GM10266 (cell line): ENCODE data around the gene IPO4.

Source experiments
- DNase-seq: peaks from one replicate; pipeline ENCODE4 v3.0.0; 2012; ENCODE audit errors: extremely low spot score
- TF ChIP-seq, protein P1 (sequence below): IDR thresholded peaks from 2 replicates; pipeline ENCODE4 v1.5.1; 2012; ENCODE audit warnings: mild to moderate bottlenecking, low read depth; ENCODE audit not compliant: control insufficient read depth, insufficient read depth; ENCODE audit errors: missing control alignments

Gene IPO4

GRCh38 chr14:24179294-24179960 is 9.2 kb downstream of the IPO4 start:
- DNase-seq, result no peak
- TF ChIP-seq, protein P1, sequence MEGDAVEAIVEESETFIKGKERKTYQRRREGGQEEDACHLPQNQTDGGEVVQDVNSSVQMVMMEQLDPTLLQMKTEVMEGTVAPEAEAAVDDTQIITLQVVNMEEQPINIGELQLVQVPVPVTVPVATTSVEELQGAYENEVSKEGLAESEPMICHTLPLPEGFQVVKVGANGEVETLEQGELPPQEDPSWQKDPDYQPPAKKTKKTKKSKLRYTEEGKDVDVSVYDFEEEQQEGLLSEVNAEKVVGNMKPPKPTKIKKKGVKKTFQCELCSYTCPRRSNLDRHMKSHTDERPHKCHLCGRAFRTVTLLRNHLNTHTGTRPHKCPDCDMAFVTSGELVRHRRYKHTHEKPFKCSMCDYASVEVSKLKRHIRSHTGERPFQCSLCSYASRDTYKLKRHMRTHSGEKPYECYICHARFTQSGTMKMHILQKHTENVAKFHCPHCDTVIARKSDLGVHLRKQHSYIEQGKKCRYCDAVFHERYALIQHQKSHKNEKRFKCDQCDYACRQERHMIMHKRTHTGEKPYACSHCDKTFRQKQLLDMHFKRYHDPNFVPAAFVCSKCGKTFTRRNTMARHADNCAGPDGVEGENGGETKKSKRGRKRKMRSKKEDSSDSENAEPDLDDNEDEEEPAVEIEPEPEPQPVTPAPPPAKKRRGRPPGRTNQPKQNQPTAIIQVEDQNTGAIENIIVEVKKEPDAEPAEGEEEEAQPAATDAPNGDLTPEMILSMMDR, result no peak

DNA sequence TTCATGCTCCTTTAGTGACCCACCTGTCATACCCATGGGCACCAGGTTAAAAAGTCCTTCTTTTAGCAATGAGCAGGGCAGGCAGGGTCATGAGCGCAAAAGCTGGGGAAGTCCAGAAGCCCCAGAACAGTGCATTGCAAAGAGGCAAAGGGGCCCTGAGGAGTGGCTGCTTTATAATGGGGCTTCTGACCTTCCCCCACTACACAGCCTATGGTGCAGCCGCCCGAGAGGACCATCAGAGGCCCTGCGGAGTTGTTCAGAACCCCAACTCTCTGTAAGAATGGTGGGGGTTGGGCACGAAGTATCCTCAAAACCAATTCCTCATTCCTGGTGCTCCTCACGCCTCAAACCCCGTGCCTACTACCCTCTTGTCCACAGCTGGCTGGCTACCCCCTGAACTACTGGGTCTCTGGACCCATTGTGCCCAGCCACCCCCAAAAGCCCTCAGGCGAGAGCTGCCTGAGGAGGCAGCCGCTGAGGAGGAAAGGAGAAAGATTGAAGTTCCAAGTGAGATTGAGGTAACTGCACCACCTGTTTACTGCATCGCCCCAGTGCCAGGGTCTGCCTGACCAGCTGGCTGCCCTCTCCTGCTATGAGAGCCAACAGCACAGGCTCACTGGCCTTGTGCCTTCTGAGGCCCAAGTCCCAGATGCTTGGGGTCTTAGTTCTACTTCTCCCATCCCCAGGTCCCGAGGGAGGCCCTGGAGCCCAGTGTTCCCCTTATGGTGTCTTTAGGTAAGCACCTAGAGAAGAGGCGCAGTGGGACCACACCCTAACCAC is 10.0 kb downstream of the IPO4 start:
- no peak for DNase-seq
- TF ChIP-seq, protein P1, result no peak

DNA sequence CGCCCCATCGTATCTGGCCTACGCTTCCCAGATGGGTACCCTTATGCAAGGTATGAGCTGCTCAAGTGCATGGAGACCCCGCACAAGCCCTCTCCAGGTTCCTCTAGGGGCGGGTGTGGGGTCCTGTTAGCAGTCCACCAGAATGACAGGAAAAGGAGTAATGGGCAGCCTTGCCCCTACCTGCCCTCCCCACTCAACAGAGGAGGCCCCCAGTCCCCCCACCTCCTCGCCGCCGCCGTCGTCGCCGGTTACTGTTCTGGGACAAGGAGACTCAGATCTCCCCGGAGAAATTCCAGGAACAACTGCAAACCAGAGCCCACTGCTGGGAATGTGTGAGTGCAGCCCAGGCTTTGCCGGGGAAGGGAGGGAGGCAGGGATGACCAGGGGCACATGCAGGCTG is 10.7 kb downstream of the IPO4 start:
- DNase-seq, result no peak

GRCh38 chr14:24177041-24177825 is 11.4 kb downstream of the IPO4 start:
- TF ChIP-seq, protein P1, result no peak
- DNase-seq, result no peak

More for the DNA sequence above, 10.7 kb downstream of the IPO4 start:
- TF ChIP-seq, protein P1, result no peak

DNA sequence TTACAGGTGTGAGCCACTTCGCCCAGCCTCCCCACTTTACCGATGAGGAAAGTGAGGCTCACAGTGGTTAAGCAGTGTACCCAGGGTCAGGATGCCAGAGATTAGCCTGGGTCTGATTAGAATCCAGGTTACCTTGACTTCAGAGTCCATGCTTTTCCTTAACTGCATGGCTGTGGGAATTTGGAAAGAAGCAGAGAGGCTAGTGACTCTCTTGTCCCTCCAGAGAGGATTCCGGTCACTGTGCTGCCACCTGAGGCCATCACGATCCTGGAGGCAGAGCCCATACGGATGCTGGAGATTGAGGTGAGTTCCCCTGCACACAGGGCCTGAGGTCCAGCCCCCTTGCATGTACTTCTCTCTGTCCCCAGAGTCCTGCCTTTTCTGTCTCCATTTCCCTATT is 12.0 kb downstream of the IPO4 start:
- no peak for DNase-seq
- TF ChIP-seq, protein P1, result no peak

DNA sequence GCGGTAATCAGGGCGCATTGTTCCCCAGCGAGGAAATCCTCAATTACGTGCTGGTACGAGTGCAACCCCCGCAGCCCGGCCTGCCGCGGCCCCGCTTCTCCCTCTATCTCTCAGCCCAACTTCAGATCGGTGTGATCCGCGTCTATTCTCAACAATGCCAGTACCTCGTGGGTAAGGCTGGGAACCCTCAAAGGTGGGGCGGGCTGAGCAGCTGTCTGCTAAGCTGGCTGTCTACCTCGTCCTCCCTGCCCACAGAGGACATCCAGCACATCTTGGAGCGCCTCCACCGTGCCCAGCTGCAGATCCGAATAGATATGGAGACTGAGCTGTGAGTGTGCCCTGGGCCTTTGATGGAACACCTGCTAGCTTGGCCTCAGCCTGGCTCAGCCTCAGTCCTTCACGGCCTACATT is 15.7 kb downstream of the IPO4 start:
- no peak for DNase-seq
- TF ChIP-seq, protein P1, result no peak
